ENCODE data around the gene OSTM1.
"Not testable (repeated sequence)": the region's sequence is repeated elsewhere in the genome, so short reads cannot be mapped to it uniquely, and the experiment has no call there.

The OSTM1 gene

DNA sequence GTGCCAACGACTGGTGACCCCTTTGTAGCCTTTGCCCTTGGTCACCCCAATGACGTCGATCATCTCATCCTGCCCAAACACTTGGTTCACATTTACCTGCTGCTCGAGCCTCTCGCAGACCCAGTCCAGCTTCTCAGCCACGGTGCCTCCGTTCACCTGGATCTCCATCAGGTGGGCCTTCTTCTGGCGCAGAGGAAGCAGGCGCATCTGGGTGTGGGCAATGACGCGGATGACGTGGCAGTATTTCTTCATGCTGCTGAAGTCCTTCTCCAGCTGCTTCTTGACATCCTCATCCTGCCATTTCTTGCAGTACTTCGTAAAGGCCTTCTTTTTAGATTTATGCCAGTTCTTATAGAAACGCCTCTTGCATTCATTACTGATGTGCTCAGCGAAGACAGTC is 69.7 kb downstream of the OSTM1 start:
- TF ChIP-seq, protein P1, sequence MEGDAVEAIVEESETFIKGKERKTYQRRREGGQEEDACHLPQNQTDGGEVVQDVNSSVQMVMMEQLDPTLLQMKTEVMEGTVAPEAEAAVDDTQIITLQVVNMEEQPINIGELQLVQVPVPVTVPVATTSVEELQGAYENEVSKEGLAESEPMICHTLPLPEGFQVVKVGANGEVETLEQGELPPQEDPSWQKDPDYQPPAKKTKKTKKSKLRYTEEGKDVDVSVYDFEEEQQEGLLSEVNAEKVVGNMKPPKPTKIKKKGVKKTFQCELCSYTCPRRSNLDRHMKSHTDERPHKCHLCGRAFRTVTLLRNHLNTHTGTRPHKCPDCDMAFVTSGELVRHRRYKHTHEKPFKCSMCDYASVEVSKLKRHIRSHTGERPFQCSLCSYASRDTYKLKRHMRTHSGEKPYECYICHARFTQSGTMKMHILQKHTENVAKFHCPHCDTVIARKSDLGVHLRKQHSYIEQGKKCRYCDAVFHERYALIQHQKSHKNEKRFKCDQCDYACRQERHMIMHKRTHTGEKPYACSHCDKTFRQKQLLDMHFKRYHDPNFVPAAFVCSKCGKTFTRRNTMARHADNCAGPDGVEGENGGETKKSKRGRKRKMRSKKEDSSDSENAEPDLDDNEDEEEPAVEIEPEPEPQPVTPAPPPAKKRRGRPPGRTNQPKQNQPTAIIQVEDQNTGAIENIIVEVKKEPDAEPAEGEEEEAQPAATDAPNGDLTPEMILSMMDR (conservative IDR thresholded peaks at IDR 0.05), result no peak
- H3K27ac ChIP-seq, result no peak overlapping the region

GRCh38 chr6:108002365-108003221 is 71.9 kb downstream of the OSTM1 start:
- peak overlapping the region; percentile 29; the same call in 1 of the 2 replicates for H3K27ac ChIP-seq
- TF ChIP-seq, protein P1 (conservative IDR thresholded peaks at IDR 0.05), result no peak

GRCh38 chr6:108001696-108002231 is 72.8 kb downstream of the OSTM1 start:
- TF ChIP-seq, protein P1 (conservative IDR thresholded peaks at IDR 0.05), result no peak

GRCh38 chr6:108000259-108000658 is 74.3 kb downstream of the OSTM1 start:
- H3K27ac ChIP-seq, result not testable (repeated sequence)

More at GRCh38 chr6:108001696-108002231, 72.8 kb downstream of the OSTM1 start:
- peak overlapping the region; percentile 29; the same call in 1 of the 2 replicates for H3K27ac ChIP-seq

DNA sequence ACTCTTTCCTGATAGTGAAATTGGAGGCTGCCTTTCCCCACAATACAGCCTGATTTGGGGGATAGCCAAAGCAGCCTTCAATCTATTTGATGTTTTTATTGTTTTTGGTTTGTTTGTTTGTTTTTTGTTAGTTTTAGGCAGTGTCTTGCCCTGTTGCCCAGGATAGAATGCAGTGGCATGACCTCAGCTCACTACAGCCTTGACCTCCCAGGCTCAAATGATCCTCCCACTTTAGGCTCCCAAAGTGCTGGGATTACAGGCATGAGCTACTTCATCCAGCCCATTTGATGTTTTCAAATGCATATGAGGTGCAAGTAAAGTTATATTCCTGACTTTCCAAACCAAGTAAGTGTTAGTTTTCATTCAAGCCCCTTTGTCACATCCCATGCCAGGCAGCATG is 75.2 kb downstream of the OSTM1 start:
- H3K27ac ChIP-seq, result no peak overlapping the region
- TF ChIP-seq, protein P1 (conservative IDR thresholded peaks at IDR 0.05), result no peak

- no peak overlapping the region for H3K27ac ChIP-seq
- TF ChIP-seq, protein P1 (conservative IDR thresholded peaks at IDR 0.05), result no peak
These were observed 82.6 kb downstream of the OSTM1 start for GRCh38 chr6:107991772-107992550.
